Measurements from ENCODE around the gene TAGLN2. TPM values are rescaled to one million over a fixed set of nuclear protein-coding genes. Genes with fewer than 3 reads are reported as not detected.
A peak's percentile ranks its signal among the peaks of the same experiment; 100 is the strongest.

The TAGLN2 gene
- polyA plus RNA-seq, 3 donors, result 658 to 1,259 (median 918) TPM

GRCh38 chr1:159949123-159949522, 23.8 kb upstream of the TAGLN2 start:
- H3K27me3 Mint-ChIP-seq (ENCODE audit: low read depth in 3 of 3), result peaks cover 19 to 34% (median 19%) of the 10 kb centered on the region in 3 donors
- H3K27me3 ChIP-seq (ENCODE audit: control insufficient read depth in 2 of 2, insufficient read depth in 2 of 2, low read length in 2 of 2), result peaks cover 6 to 23% of the 10 kb centered on the region in 2 donors

DNA sequence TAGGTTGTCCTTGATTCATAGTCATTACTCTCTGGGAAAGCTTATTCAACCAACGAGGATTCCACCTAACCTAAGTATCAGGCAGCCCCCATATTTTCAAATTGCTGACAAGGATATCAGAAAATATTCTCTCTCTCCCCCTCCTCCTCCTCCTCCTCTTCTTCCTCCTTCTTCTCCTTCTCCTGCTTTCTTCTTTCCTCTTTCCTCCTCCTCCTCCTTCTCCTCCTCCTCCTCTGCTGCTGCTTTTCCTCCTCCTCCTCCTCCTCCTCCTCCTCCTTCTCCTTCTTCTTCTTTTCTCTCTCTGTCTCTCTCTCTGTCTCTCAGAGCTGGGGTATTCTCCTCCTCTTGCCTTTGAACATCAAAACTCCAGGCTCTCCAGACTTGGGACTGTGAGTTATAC, 22.6 kb upstream of the TAGLN2 start:
- H3K36me3 ChIP-seq (replicated peaks in 1 of 2; ENCODE audit: control insufficient read depth in 1 of 2, insufficient read depth in 2 of 2, low read length in 2 of 2), result no peaks in the 10 kb centered on the region
- H3K4me1 ChIP-seq (ENCODE audit: control insufficient read depth in 1 of 2, insufficient read depth in 2 of 2, low read length in 2 of 2), result peaks cover 18 to 29% of the 10 kb centered on the region in 2 donors
- H3K9me3 ChIP-seq (replicated peaks in 1 of 2; ENCODE audit: control insufficient read depth in 1 of 2, insufficient read depth in 1 of 2, low read length in 2 of 2), result no peaks in the 10 kb centered on the region
- no peak overlapping the region for H3K4me3 ChIP-seq (replicated peaks in 1 of 3; ENCODE audit: low read depth in 2 of 3, low read length in 3 of 3)
- H3K4me3 Mint-ChIP-seq, result no peak overlapping the region
- H2AFZ ChIP-seq (ENCODE audit: insufficient read depth, low read depth, low read length, poor library complexity, severe bottlenecking), result no peak overlapping the region
- peaks cover 32% of the 10 kb centered on the region for H3K4me1 Mint-ChIP-seq
- H3K27me3 Mint-ChIP-seq (ENCODE audit: low read depth in 3 of 3), result peaks cover 19 to 34% (median 23%) of the 10 kb centered on the region in 3 donors
- H3K27me3 ChIP-seq (ENCODE audit: control insufficient read depth in 2 of 2, insufficient read depth in 2 of 2, low read length in 2 of 2), result peaks cover 6 to 23% of the 10 kb centered on the region in 2 donors
- H3K79me2 ChIP-seq (ENCODE audit: insufficient read depth, low read length), result peaks cover under 1% of the 10 kb centered on the region
- H3K9me3 Mint-ChIP-seq, result peaks cover 0 to 8% (median 0%) of the 10 kb centered on the region in 7 donors
- no peaks in the 10 kb centered on the region for H4K20me1 ChIP-seq (ENCODE audit: insufficient read depth, low read length)
- no peak overlapping the region for H3K4me2 ChIP-seq (replicated peaks; ENCODE audit: extremely low read depth, low read length, poor library complexity, severe bottlenecking)
- H3K36me3 Mint-ChIP-seq, result peaks cover 0 to 10% of the 10 kb centered on the region in 2 donors
- no peak overlapping the region for H3K9ac ChIP-seq (ENCODE audit: insufficient read depth, low read length, poor library complexity, severe bottlenecking)
- H3K27ac ChIP-seq (ENCODE audit: low read depth in 1 of 2, low read length in 2 of 2), result no peak overlapping the region
- no peak for DNase-seq
- intact Hi-C loops (cut with micrococcal nuclease), result no loop called here
- no peak overlapping the region for H3K27ac Mint-ChIP-seq
- 62% methylated on average over 1 of the region's 1 CpG for WGBS (ENCODE audit: insufficient coverage)
- TF ChIP-seq, protein P1, sequence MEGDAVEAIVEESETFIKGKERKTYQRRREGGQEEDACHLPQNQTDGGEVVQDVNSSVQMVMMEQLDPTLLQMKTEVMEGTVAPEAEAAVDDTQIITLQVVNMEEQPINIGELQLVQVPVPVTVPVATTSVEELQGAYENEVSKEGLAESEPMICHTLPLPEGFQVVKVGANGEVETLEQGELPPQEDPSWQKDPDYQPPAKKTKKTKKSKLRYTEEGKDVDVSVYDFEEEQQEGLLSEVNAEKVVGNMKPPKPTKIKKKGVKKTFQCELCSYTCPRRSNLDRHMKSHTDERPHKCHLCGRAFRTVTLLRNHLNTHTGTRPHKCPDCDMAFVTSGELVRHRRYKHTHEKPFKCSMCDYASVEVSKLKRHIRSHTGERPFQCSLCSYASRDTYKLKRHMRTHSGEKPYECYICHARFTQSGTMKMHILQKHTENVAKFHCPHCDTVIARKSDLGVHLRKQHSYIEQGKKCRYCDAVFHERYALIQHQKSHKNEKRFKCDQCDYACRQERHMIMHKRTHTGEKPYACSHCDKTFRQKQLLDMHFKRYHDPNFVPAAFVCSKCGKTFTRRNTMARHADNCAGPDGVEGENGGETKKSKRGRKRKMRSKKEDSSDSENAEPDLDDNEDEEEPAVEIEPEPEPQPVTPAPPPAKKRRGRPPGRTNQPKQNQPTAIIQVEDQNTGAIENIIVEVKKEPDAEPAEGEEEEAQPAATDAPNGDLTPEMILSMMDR (IDR thresholded peaks at IDR 0.05), result no peak

More at GRCh38 chr1:159949123-159949522, 23.8 kb upstream of the TAGLN2 start:
- WGBS (ENCODE audit: insufficient coverage), result 82% methylated on average over 5 of the region's 6 CpGs
- Histone ChIP-seq H3K36me3 (replicated peaks in 1 of 2; ENCODE audit: control insufficient read depth in 1 of 2, insufficient read depth in 2 of 2, low read length in 2 of 2) (no peaks in the 10 kb centered on the region), H3K9me3 (replicated peaks in 1 of 2; ENCODE audit: control insufficient read depth in 1 of 2, insufficient read depth in 1 of 2, low read length in 2 of 2) (no peaks in the 10 kb centered on the region), H3K79me2 (ENCODE audit: insufficient read depth, low read length) (no peaks in the 10 kb centered on the region), H2AFZ (ENCODE audit: insufficient read depth, low read depth, low read length, poor library complexity, severe bottlenecking) (no peak overlapping the region), H3K9ac (ENCODE audit: insufficient read depth, low read length, poor library complexity, severe bottlenecking) (no peak overlapping the region), H3K4me3 (replicated peaks in 1 of 3; ENCODE audit: low read depth in 2 of 3, low read length in 3 of 3) (no peak overlapping the region), H4K20me1 (ENCODE audit: insufficient read depth, low read length) (no peaks in the 10 kb centered on the region), H3K4me2 (replicated peaks; ENCODE audit: extremely low read depth, low read length, poor library complexity, severe bottlenecking) (no peak overlapping the region), H3K4me1 (ENCODE audit: control insufficient read depth in 1 of 2, insufficient read depth in 2 of 2, low read length in 2 of 2) (peaks cover 27 to 38% of the 10 kb centered on the region in 2 donors), H3K27ac (ENCODE audit: low read depth in 1 of 2, low read length in 2 of 2) (no peak overlapping the region)
- H3K27ac Mint-ChIP-seq, result peak overlapping the region in 1 of 7 donors; percentile 43
- H3K4me1 Mint-ChIP-seq, result peaks cover 39% of the 10 kb centered on the region
- H3K4me3 Mint-ChIP-seq, result no peak overlapping the region
- H3K36me3 Mint-ChIP-seq, result peaks cover 0 to 10% of the 10 kb centered on the region in 2 donors
- intact Hi-C loops (cut with micrococcal nuclease), result no loop called here
- TF ChIP-seq, protein P1 (IDR thresholded peaks at IDR 0.05), result no peak
- peaks cover 0 to 8% (median 0%) of the 10 kb centered on the region in 7 donors for H3K9me3 Mint-ChIP-seq
- DNase-seq, result no peak

Data from CD14-positive monocyte (primary cell).